HG03060 (cell line): ENCODE measurements around the gene PPP1R13B.

Source experiments
- ATAC-seq: cut with Tn5 transposase; IDR thresholded peaks from one replicate; pipeline ENCODE4 v1.9.1; 2021; ENCODE audit warnings: low read depth, moderate number of reproducible peaks; ENCODE audit not compliant: unreplicated experiment

The PPP1R13B gene

GRCh38 chr14:103702497-103703432 lies 144.6 kb downstream of the PPP1R13B start:
- ATAC-seq = no peak

- ATAC-seq = no peak
These were observed 145.3 kb downstream of the PPP1R13B start for GRCh38 chr14:103702095-103702494.

- ATAC-seq = no peak
These were observed 146.5 kb downstream of the PPP1R13B start for GRCh38 chr14:103700753-103701490.

GRCh38 chr14:103699901-103700752 lies 147.2 kb downstream of the PPP1R13B start:
- ATAC-seq = no peak

GRCh38 chr14:103699261-103699661 lies 148.1 kb downstream of the PPP1R13B start:
- no peak for ATAC-seq

GRCh38 chr14:103698380-103699260 lies 148.8 kb downstream of the PPP1R13B start:
- no peak for ATAC-seq

GRCh38 chr14:103697603-103698379 lies 149.6 kb downstream of the PPP1R13B start:
- ATAC-seq = no peak

GRCh38 chr14:103697206-103697602 lies 150.2 kb downstream of the PPP1R13B start:
- ATAC-seq = no peak

GRCh38 chr14:103696466-103697071 lies 150.8 kb downstream of the PPP1R13B start:
- no peak for ATAC-seq

- no peak for ATAC-seq
These were observed 151.3 kb downstream of the PPP1R13B start for GRCh38 chr14:103696070-103696402.

GRCh38 chr14:103695296-103696069 lies 151.9 kb downstream of the PPP1R13B start:
- ATAC-seq = no peak

GRCh38 chr14:103694572-103695026 lies 152.8 kb downstream of the PPP1R13B start:
- no peak for ATAC-seq

- ATAC-seq = no peak
These were observed 153.9 kb downstream of the PPP1R13B start for GRCh38 chr14:103693515-103693914.

GRCh38 chr14:103692871-103693270 lies 154.5 kb downstream of the PPP1R13B start:
- no peak for ATAC-seq

- peak; percentile 15 for ATAC-seq
These were observed 155.2 kb downstream of the PPP1R13B start for GRCh38 chr14:103692159-103692558.

- ATAC-seq = peak; percentile 42
These were observed 155.7 kb downstream of the PPP1R13B start for GRCh38 chr14:103691655-103692054.

GRCh38 chr14:103690332-103690731 lies 157.0 kb downstream of the PPP1R13B start:
- no peak for ATAC-seq
